Glutamatergic neuron (in vitro differentiated cells): ENCODE measurements around the gene DTYMK. TPM values are rescaled to one million over a fixed set of nuclear protein-coding genes. Genes with fewer than 3 reads are reported as not detected.

Source experiments
- DNase-seq: peaks from one replicate; pipeline ENCODE4 v3.0.0; 2022
- H3K27ac Mint-ChIP-seq: one replicate; pipeline ENCODE4 v1.8.0; 2020; ENCODE audit warnings: mild to moderate bottlenecking, mixed read lengths, inconsistent platforms; ENCODE audit not compliant: unreplicated experiment
- H3K27me3 Mint-ChIP-seq: one replicate; pipeline ENCODE4 v1.8.0; 2020; ENCODE audit warnings: mild to moderate bottlenecking, moderate library complexity, mixed read lengths, inconsistent platforms; ENCODE audit not compliant: unreplicated experiment
- H3K36me3 Mint-ChIP-seq: one replicate; pipeline ENCODE4 v1.8.0; 2020; ENCODE audit warnings: mild to moderate bottlenecking, mixed read lengths, inconsistent platforms; ENCODE audit not compliant: unreplicated experiment
- H3K4me1 Mint-ChIP-seq: one replicate; pipeline ENCODE4 v1.8.0; 2020; ENCODE audit warnings: mild to moderate bottlenecking, low read depth, mixed read lengths, inconsistent platforms; ENCODE audit not compliant: unreplicated experiment
- H3K4me3 Mint-ChIP-seq: one replicate; pipeline ENCODE4 v1.8.0; 2020; ENCODE audit warnings: mild to moderate bottlenecking, mixed read lengths, inconsistent platforms; ENCODE audit not compliant: unreplicated experiment
- H3K9me3 Mint-ChIP-seq: one replicate; pipeline ENCODE4 v1.8.0; 2020; ENCODE audit warnings: mild to moderate bottlenecking, moderate library complexity, mixed read lengths, inconsistent platforms; ENCODE audit not compliant: unreplicated experiment
- total RNA-seq: library from RNA; stranded (reverse); fragmentation: NEBNext Ultra II Directional; extraction: Animal tissue kit (Norgen Biotek cat#: 25700); gene quantifications from one replicate; pipeline ENCODE4 v1.2.1, GENCODE V29; 2021; ENCODE audit not compliant: unreplicated experiment
- TF ChIP-seq, protein P1 (sequence below): fragments of 200-600 bp; sonication (generic); IDR thresholded peaks from one replicate; pipeline ENCODE4 v1.5.0; 2021; ENCODE audit not compliant: partially characterized antibody, unreplicated experiment

The DTYMK gene
- total RNA-seq, 1 donor from 2014 or later: 32.8 TPM

DNA sequence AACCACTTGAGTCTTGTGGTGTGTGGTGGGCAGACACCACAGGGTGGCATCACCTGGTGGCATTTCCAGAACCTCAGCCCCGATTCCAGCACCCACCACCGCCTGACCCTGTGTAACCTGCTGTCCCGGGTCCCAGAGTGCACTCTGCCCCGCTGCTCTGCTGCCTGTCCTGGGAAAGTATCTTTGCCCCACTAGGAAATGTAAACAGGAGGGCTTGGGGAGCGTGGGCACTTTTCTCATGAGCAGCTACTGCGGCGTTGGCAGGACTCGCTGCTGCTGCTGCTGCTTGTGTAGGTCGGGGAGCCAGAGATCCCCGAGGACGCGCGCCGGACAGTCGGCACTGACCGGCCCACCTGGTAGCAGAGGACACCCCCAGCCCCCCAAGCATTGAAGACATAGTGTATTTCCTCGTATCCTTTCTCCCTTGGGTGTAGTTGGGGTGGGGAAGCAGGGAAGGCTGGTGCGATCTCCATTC lies 13.4 kb downstream of the DTYMK start:
- Mint-ChIP-seq H3K4me3 (no peak overlapping the region), H3K36me3 (no peaks in the 10 kb centered on the region), H3K27me3 (peaks cover 7% of the 10 kb centered on the region), H3K9me3 (peaks cover 6% of the 10 kb centered on the region), H3K4me1 (no peaks in the 10 kb centered on the region), H3K27ac (no peak overlapping the region)
- DNase-seq: no peak
- TF ChIP-seq, protein P1, sequence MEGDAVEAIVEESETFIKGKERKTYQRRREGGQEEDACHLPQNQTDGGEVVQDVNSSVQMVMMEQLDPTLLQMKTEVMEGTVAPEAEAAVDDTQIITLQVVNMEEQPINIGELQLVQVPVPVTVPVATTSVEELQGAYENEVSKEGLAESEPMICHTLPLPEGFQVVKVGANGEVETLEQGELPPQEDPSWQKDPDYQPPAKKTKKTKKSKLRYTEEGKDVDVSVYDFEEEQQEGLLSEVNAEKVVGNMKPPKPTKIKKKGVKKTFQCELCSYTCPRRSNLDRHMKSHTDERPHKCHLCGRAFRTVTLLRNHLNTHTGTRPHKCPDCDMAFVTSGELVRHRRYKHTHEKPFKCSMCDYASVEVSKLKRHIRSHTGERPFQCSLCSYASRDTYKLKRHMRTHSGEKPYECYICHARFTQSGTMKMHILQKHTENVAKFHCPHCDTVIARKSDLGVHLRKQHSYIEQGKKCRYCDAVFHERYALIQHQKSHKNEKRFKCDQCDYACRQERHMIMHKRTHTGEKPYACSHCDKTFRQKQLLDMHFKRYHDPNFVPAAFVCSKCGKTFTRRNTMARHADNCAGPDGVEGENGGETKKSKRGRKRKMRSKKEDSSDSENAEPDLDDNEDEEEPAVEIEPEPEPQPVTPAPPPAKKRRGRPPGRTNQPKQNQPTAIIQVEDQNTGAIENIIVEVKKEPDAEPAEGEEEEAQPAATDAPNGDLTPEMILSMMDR: no peak

DNA sequence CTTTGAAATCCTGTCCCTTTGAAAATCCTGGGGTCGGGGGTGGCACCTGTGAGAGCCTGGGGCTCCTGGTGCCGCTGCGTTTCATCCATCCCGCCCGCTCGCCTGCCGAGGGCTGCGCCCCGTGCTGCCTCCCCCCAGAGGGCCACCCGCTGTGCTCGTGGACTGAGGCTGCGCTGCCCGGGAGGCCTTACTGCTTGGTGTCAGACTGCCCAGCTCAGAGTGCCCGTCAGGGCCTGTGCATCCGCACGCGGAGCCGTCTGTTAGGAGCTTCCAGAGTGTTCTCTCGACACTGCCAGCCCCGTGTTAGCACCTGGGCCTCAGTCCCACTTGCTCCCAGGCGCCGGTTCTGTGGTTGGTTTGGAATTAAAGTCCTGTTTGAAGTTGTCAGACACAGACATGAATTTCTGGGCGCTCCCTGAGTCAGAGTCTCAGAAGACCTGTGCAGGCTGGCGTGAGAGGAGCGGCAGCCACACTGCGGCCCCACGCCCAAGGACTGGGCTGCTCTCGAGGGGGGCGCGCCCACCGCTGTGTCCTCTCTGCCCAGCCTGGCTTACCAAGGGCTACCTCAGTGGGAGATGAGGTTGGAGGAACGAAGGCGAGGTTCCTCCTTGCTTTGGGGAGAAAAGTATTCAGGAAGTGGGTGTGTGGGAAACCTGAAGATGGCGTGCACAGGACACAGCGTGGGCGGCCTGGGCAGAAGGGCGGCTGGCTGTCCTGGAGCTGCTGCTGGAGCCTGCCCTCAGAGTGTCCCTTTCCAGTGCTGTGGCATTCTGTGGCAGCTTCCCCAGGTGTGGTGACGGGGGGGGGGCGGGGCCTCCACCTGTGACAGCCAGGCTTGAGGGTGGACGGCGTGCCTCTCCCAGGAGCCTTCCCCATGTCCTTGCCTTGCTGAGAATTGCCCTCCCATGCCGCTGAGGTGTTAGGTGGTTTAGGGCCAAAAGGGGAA lies 14.1 kb downstream of the DTYMK start:
- H3K4me1 Mint-ChIP-seq: no peaks in the 10 kb centered on the region
- H3K9me3 Mint-ChIP-seq: peaks cover 6% of the 10 kb centered on the region
- H3K27ac Mint-ChIP-seq: no peak overlapping the region
- TF ChIP-seq, protein P1: no peak
- DNase-seq: no peak
- H3K4me3 Mint-ChIP-seq: no peak overlapping the region
- no peaks in the 10 kb centered on the region for H3K36me3 Mint-ChIP-seq
- peaks cover 7% of the 10 kb centered on the region for H3K27me3 Mint-ChIP-seq

DNA sequence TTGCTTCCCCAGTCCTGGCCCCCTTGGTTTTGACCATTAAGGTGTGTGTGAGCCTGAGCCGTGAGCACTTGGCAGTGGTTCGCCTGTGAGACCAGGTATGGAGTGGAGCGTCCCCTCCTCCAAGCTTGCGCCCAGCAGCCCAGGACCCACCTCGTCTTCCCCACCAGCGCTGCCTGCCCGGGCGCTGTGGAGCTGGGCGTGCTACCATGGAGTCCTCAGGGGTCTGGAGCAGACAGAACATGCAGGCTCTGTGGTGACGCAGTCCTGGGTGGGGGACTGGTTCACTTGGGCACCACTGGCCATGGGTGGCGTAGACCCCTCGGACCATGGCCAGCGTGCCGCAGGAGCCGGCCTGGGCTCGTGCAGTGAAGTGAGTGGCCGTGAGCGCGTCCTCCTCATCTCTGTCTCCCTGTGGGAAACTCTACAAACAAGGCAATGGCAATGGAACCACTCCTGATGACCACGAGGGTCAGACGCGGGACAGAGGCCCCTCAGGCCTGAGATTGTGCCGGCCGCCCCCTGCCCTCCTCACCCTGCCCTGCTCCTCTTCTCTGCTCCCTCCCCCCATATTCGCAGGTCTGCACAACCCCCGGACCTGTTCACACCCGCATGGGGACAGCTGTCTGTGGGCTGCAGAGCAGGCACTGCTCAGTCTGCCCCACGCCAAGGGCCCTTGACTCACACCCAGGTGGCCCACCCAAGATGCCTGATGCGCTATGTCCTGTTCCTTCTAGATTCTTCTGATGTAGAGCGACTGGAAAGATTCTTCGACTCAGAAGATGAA lies 15.0 kb downstream of the DTYMK start:
- no peak for DNase-seq
- peaks cover 8% of the 10 kb centered on the region for H3K9me3 Mint-ChIP-seq
- TF ChIP-seq, protein P1: no peak
- no peak overlapping the region for H3K27ac Mint-ChIP-seq
- H3K27me3 Mint-ChIP-seq: peaks cover 7% of the 10 kb centered on the region
- H3K36me3 Mint-ChIP-seq: no peaks in the 10 kb centered on the region
- H3K4me1 Mint-ChIP-seq: no peaks in the 10 kb centered on the region
- no peak overlapping the region for H3K4me3 Mint-ChIP-seq

DNA sequence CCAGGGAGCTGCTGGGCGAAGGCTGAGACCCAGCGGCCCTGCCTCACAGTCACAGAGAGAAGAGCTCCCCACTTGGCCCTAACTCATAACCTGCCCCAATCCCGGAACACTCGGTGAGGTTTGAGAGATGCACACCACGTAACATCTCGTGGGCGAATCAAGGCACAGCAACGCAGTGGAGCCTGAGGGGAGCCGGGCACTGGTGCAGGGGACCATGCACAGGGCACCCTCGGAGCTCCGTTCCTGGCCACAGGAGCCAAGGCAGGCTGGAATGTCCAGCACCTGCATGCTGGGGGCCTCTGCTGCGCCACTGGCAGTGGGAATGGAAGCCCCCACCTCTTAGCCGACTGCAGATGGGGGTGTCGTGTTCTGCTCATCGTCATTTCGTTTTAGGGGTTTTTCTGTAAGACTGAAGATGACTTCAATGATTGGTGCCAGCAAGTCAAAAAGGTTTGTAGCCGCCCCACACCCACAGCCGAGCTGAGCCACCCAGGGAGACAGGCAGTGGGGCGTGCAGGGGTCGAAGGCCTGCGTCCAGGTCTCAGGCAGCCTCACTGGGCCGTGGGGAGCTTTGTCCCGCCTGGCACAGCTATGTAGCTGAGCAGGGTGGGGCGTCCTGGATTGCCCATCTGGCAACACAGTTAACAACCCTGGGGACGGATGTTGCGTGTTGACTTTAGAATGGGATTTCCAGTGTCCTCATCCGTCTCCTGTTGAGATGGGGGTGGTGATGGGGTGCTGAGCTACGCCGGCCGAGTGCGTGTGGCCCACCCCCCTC lies 16.1 kb downstream of the DTYMK start:
- TF ChIP-seq, protein P1: no peak
- H3K9me3 Mint-ChIP-seq: peaks cover 5% of the 10 kb centered on the region
- H3K27me3 Mint-ChIP-seq: peaks cover 3% of the 10 kb centered on the region
- H3K27ac Mint-ChIP-seq: no peak overlapping the region
- H3K4me1 Mint-ChIP-seq: peaks cover 2% of the 10 kb centered on the region
- no peak for DNase-seq
- no peaks in the 10 kb centered on the region for H3K36me3 Mint-ChIP-seq
- H3K4me3 Mint-ChIP-seq: no peak overlapping the region
